Mononuclear cell (primary cell): ENCODE results near the gene EPC1. TPM values are rescaled to one million over a fixed set of nuclear protein-coding genes. Genes with fewer than 3 reads are reported as not detected.
"Not testable (repeated sequence)": the region's sequence is repeated elsewhere in the genome, so short reads cannot be mapped to it uniquely, and the experiment has no call there.

Experiments
- H3K27me3 ChIP-seq: 2 replicates; pipeline ENCODE4 v1.6.0; 2011; ENCODE audit warnings: low read length, control low read depth; ENCODE audit not compliant: insufficient read depth
- H3K4me1 ChIP-seq: 2 replicates; pipeline ENCODE4 v1.5.1; 2011; ENCODE audit warnings: mild to moderate bottlenecking, low read length, control low read depth; ENCODE audit not compliant: insufficient read depth
- H3K4me3 ChIP-seq: 2 replicates; pipeline ENCODE4 v1.5.1; 2011; ENCODE audit warnings: mild to moderate bottlenecking, low read length, moderate library complexity
- H3K9me3 ChIP-seq: 2 replicates; pipeline ENCODE4 v1.5.1; 2011; ENCODE audit warnings: low read depth, mild to moderate bottlenecking, control low read depth, low read length
- total RNA-seq: library from RNA; depleted of rRNA; stranded (reverse); fragments of >200 nt; gene quantifications from one replicate; pipeline ENCODE4 v1.2.3, GENCODE V29; 2012

EPC1 gene, protein sequence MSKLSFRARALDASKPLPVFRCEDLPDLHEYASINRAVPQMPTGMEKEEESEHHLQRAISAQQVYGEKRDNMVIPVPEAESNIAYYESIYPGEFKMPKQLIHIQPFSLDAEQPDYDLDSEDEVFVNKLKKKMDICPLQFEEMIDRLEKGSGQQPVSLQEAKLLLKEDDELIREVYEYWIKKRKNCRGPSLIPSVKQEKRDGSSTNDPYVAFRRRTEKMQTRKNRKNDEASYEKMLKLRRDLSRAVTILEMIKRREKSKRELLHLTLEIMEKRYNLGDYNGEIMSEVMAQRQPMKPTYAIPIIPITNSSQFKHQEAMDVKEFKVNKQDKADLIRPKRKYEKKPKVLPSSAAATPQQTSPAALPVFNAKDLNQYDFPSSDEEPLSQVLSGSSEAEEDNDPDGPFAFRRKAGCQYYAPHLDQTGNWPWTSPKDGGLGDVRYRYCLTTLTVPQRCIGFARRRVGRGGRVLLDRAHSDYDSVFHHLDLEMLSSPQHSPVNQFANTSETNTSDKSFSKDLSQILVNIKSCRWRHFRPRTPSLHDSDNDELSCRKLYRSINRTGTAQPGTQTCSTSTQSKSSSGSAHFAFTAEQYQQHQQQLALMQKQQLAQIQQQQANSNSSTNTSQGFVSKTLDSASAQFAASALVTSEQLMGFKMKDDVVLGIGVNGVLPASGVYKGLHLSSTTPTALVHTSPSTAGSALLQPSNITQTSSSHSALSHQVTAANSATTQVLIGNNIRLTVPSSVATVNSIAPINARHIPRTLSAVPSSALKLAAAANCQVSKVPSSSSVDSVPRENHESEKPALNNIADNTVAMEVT
- total RNA-seq: 194 TPM

DNA sequence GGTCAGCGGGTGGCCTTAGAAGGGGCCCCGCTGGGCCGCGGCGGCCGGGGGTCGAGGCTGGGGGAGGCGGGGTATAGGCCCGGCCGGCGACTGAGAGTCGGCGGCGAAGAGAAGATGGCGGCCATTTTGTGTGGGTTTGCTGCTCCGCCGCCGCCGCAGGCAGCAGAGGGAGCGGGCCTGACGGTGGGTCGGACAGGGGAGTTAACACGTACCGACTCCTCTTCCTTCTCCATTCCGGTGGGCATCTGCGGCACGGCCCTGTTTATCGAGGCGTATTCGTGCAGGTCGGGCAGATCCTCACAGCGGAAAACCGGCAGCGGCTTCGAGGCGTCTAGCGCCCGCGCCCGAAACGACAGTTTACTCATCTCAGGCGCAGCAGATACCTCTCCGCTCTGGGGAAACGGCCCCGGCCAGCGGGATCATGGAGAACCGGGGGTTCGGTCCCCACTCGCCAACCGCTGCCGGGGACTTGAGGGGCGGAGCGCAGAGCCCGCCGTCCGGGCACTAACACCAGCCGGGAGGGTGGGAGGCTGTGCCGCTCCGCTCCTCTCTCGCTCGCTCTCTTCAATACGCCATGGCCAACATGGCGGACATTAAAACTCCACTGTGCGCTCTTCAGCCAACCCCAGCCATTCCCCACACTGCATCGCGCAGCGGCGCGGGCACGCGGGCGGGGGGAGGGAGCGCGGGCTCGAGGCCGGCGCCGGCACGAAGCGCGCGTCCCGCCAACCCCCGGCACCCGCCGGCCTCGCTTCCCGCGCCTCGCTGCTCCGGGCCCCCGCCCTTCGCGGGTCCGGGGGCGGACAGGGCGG is at the start of gene EPC1:
EPC1 (minus strand) TSS at position 608 of the 812 bp plus-strand sequence; CDS start at position 365, 243 bp downstream.
- Histone ChIP-seq H3K4me3 (peak within 1 kb of the TSS; percentile 97), H3K4me1 (peaks cover 29% of the 10 kb centered on the region), H3K27me3 (no peaks in the 10 kb centered on the region), H3K9me3 (no peaks in the 10 kb centered on the region)

DNA sequence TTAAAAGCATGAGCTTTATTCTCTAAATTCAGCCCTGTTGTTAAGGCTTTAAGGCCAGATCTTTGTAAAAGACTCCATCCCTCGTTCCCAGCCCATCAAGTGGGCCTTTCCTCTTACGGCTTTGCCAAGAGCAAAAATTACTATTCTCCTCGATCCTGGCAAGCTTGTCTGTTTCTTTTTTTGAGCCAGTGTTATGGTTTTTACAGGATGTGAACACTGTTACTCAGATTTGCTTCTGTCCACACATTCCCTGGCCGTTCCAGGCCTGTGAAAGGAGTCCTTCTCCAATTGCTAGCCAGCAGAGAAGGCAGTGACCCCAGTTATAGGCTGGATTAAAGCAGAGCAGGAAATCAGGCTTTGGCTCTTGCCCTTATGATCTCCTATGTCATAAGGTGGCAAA is 47.0 kb upstream of the EPC1 start:
- no peaks in the 10 kb centered on the region for H3K4me1 ChIP-seq
- no peak overlapping the region for H3K4me3 ChIP-seq
- no peaks in the 10 kb centered on the region for H3K9me3 ChIP-seq
- H3K27me3 ChIP-seq: no peaks in the 10 kb centered on the region

DNA sequence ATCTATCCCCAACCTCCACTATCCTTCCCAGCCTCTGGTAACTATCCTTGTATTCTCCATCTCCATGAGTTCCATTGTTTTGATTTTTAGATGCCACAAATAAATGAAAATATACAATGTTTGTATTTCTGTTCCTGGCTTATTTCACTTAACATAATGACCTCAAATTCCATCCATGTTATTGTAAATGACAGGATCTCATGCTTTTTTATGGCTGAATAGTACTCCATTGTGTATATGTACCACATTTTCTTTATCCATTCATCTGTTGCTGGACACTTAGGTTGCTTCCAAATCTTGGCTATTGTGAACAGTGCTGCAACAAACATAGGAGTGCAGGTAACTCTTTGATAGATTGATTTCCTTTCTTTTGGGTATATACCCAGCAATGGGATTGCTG is 45.3 kb upstream of the EPC1 start:
- H3K27me3 ChIP-seq, H3K4me1 ChIP-seq, H3K9me3 ChIP-seq, H3K4me3 ChIP-seq: not testable (repeated sequence)

DNA sequence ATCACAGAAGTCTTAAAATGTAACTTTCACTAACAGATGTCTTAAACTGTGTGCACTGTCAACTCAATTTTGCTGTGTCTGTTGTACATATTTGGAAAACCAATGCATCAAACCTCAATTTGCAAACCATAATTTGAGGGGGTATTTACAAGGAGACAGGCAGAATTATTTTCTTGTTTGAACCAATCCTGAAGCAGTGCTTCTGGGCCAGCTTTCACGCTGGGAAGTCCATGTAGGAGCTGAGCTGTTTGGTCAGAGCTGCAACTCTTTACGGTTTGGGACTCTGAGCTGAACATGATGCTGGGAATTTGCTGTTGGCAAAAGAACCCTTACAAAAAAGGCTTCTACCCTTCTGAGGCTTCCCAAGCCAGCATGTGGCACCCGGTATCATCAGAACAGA is 43.2 kb upstream of the EPC1 start:
- H3K4me1 ChIP-seq: peaks cover 9% of the 10 kb centered on the region
- no peaks in the 10 kb centered on the region for H3K9me3 ChIP-seq
- H3K4me3 ChIP-seq: no peak overlapping the region

DNA sequence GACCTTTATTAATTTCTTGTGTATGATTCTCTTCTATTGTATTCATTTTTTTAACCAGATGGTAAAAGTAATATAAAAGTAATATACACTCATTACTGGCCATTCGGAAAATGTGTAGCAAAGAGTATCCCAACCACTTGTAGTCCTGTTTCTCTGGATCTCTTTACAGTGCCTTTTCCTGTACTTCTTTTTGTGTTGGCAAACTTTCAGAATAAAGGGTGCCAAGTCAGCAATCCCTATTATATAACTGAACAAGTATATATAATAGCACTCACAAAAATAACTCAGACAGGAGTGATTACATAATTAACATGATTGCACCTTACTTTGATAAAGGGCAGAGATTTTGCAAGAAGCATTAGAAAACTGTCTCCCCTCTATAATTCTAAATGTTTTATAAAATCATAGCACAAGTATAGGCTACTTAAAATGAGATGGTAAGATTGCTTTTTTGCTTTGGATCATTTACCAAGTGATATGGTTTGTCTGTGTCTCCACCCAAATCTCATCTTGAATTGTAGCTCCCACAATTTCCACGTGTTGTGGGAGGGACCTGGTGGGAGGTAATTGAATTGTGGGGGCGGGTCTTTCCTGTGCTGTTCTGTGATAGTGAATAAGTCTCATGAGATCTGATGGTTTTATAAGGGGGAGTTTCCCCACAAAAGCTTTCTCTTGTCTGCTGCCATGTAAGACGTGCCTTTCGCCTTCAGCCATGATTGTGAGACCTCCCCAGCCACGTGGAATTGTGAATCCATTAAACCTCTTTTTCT is 41.5 kb upstream of the EPC1 start:
- Histone ChIP-seq H3K4me3 (no peak overlapping the region), H3K9me3 (no peaks in the 10 kb centered on the region), H3K27me3 (no peaks in the 10 kb centered on the region), H3K4me1 (peaks cover 9% of the 10 kb centered on the region)

More for the DNA sequence above, 43.2 kb upstream of the EPC1 start:
- no peaks in the 10 kb centered on the region for H3K27me3 ChIP-seq

DNA sequence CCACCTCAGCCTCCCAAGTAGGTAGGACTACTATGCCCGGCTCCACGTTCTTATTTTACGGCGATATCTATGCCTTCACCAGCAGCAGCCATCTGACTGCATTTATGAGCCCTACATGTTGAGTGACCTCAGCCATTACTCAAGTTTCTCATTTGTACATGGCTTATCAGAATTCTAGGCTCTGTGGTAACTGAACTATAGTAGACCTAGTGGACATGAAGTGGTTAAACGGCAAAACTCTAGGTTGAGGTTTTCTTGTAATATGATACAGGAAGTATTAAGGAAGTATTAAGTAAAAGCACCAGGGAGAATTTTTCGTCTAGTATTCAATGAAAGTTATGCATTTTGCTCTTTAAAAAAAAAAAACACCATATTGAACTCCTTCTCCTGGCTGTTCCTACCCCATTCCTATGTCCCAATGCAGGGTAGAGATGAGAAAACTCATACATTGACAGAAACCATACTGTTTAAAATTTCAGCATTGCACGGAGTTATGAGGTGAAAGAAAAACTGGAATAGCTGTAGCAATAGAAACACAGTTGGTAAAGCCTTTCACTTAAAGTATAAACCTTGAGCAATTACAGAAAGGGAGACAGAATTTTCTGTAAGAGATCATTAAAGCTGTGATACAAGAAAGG is 39.8 kb upstream of the EPC1 start:
- H3K4me3 ChIP-seq: no peak overlapping the region
- no peaks in the 10 kb centered on the region for H3K27me3 ChIP-seq
- H3K9me3 ChIP-seq: no peaks in the 10 kb centered on the region
- H3K4me1 ChIP-seq: peaks cover 9% of the 10 kb centered on the region

DNA sequence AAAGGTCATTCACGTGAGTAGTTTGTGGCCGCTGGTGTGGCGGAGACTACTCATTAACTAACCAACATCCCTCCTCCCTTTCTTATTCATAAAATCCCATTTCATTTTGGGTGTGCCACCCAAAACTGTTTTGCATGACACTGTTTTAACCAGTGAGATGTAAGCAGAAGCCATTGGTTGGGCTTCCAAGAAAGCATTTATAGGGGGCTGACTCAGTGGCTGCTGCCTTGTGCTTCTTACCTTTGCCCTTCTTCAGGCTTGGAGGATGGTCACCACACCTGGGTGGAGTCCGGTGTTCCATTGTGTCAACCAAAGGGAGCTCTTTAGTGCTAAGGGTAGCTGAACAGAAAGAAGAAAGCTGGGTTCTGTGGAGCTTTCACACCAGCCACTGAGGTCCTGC is 37.2 kb upstream of the EPC1 start:
- no peaks in the 10 kb centered on the region for H3K9me3 ChIP-seq
- H3K4me1 ChIP-seq: peaks cover 13% of the 10 kb centered on the region
- no peak overlapping the region for H3K4me3 ChIP-seq
- H3K27me3 ChIP-seq: no peaks in the 10 kb centered on the region

DNA sequence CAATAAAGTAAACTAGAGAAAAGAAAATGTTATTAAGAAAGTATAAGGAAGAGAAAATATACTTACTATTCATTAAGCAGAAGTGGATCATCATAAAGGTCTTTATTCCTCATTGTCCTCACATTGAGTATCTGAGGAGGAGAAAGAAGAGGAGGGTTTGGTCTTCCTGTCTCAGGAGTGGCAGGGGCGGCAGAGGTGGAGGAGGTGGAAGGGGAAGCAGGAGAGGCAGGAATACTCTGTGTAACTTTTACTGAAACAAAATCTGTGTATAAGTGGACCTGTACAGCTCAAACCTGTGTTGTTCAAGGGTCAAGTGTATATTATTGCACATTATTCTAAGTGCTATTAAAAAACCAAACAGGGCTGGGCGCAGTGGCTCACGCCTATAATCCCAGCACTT is 34.2 kb upstream of the EPC1 start:
- Histone ChIP-seq H3K4me3 (no peak overlapping the region), H3K27me3 (no peaks in the 10 kb centered on the region), H3K9me3 (no peaks in the 10 kb centered on the region), H3K4me1 (peaks cover 4% of the 10 kb centered on the region)

DNA sequence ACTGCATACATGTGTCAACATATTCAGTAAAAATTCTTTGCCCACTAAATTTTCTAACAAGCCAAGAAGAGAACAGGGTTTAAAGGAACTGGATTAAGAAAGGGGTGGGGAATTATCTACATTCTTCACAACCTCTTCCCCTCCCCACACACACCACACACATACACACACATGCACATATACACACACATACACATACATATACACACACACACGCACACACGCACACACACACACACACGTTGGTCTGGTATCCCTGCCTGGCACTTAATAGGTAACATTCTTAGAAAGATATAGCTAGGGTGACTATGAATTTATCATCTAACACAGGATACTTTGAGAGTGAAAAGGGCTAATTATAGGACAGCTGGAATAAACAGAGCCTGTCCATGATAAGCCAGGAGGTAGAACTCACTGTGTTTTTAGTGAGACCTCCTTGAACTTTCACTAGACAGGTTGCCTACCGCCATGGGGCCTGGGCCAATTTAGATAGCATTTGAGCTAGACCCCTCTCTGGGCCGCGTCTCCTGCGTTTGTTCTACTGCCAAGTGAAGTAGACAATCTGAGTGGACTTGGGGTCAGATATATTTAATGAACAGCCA is 33.1 kb upstream of the EPC1 start:
- H3K9me3 ChIP-seq: no peaks in the 10 kb centered on the region
- no peak overlapping the region for H3K4me3 ChIP-seq

DNA sequence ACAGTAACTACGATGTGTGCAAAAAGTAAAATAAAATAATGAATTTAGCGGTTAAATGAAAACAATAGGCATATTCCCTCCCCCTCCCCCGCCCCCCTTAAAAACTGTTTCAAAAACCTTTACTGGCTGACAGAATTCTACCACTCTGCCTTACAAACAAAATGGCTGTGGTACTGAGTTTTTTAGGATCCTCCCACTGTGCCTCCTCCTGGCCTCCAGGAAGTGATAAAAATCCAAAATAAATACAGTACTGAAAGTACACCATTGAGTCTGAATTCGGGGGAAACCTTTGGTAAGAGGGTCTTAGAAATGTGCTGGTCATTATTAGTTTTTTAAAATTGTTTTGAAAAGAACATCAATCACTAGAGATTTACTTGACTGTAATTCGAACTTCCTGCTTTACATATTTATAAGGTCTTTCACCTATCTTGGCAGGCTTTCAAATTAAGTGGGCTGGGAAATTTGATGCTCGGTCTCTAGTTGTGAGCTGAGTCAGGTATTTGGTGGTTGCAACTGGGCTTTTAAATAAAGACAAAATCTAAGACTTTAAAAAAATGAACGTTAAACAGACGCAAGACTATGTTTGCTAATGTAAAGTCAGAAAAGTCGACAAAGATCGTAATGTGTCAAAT is 32.5 kb upstream of the EPC1 start:
- no peaks in the 10 kb centered on the region for H3K27me3 ChIP-seq
- H3K9me3 ChIP-seq: no peaks in the 10 kb centered on the region
- H3K4me3 ChIP-seq: peak overlapping the region; percentile 62
- H3K4me1 ChIP-seq: peaks cover 6% of the 10 kb centered on the region

More for the DNA sequence above, 33.1 kb upstream of the EPC1 start:
- H3K27me3 ChIP-seq: no peaks in the 10 kb centered on the region
- H3K4me1 ChIP-seq: peaks cover 4% of the 10 kb centered on the region

DNA sequence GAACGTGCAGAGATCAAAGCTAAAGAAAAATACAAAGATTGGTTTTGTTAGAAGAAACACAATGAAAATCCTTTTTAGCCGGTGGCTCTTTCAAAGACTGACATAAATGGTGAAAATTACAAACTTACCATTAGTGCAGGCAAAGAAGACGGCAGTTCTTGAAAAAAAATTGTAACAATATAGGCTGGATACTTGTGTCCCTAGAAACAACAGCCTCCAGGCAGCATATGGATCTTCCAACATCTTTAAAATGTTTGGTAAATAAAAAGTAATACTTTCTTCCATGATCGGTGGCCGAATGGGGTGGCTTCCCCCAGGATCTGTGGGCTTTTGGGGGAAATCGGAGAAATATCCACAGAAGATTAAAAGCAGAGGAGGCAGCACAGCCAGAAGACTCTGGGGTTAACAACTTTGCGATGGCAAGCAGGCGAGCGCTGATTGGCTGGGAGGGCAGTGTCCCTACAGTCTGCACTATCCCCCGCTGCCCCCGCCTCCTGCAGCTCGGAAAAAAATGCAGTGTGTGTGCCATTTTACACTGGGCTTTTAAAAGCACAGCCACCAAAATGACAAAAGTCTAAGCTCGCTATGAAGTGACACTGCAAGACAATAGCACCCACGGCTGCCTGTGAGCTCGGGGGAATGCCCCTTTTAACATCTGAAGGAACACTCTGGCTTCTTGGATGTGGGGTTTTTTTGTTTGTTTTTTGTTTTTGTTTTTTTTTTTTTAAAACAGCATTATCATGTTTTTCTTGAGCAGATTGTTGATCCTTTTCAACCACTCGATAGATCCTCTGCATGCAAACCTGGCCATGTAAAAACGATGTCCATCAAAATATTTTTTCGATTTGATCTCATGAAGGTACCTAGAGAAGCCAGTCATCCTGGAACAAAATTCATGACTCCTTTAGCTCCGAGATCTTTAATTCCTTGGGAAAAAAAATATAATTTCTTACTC is 31.7 kb upstream of the EPC1 start:
- no peaks in the 10 kb centered on the region for H3K27me3 ChIP-seq
- peak overlapping the region; percentile 62 for H3K4me3 ChIP-seq
- H3K4me1 ChIP-seq: peaks cover 9% of the 10 kb centered on the region
- no peaks in the 10 kb centered on the region for H3K9me3 ChIP-seq

DNA sequence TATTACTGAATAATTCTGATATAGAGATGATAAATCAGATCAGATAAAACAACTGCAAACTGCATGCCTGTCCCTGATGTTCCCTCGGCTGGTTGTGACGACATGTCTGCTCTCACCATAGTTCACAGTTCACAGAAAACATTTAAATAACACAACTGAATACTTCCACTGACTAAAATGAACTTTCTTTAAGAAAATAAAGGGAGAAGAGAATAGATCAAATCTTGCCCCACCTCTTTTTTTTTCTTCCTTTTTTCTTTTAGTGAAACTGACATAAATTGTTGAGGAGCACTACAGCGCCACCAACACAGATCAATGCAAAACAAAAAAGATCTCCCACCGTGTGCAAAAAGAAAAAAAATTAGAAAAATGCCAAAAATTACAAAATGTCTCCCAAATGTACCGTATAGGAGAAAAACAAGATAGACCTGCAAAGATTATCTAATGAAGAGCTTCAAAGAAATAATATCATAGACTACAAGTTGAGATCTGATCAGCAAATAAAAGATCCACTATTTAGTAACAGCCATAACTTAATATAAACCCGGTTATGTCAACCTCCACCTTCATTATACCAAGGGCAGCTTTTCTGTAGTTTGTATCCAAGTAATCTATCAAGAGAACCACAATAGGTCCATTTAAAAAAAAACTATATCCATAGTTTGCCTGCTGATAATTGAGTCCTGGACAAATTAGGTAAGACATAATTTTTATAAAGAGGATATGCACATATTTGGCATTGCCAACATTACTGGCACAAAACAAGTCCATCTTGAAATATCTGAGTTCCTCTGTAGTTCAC is 30.7 kb upstream of the EPC1 start:
- H3K4me1 ChIP-seq: peaks cover 9% of the 10 kb centered on the region
- no peaks in the 10 kb centered on the region for H3K27me3 ChIP-seq
- peak overlapping the region; percentile 62 for H3K4me3 ChIP-seq
- no peaks in the 10 kb centered on the region for H3K9me3 ChIP-seq
